DOHH2 (cell line): Measurements from ENCODE around the gene DUOXA1.

Experiments
- CTCF ChIP-seq: fragments of 200-600 bp; sonication (generic); IDR thresholded peaks from one replicate; pipeline ENCODE4 v1.5.1; 2014; ENCODE audit warnings: antibody characterized with exemption, mild to moderate bottlenecking, low read depth, low read length; ENCODE audit not compliant: poor library complexity, severe bottlenecking
- EZH2phosphoT487 ChIP-seq: fragments of 200-600 bp; sonication (generic); IDR thresholded peaks from 2 replicates; pipeline ENCODE4 v1.6.1; 2017; ENCODE audit warnings: borderline replicate concordance, mild to moderate bottlenecking, antibody characterized with exemption, low read length, moderate library complexity, mixed read lengths

GRCh38 chr15:45133561-45133920 lies 3.9 kb upstream of the DUOXA1 start:
- TF ChIP-seq CTCF (no peak), EZH2phosphoT487 (no peak)
